Breast epithelium (tissue), 3 donors: Measurements from ENCODE around the gene KIF21B.
"Not testable (repeated sequence)": the region's sequence is repeated elsewhere in the genome, so short reads cannot be mapped to it uniquely, and the experiment has no call there.

Source experiments
- CTCF ChIP-seq, 3 donors: fragments of 450-650 bp; IDR thresholded peaks; one replicate each; pipeline ENCODE4 v1.5.1; 2016 to 2017; ENCODE audit warnings: antibody characterized with exemption in 3 of 3, mild to moderate bottlenecking in 3 of 3, moderate library complexity in 3 of 3
- POLR2A ChIP-seq: fragments of 450-650 bp; IDR thresholded peaks from one replicate; pipeline ENCODE4 v1.6.1; 2016; ENCODE audit warnings: antibody characterized with exemption, mild to moderate bottlenecking, moderate library complexity
- POLR2AphosphoS5 ChIP-seq, 3 donors: sonication (generic); formaldehyde crosslinking; IDR thresholded peaks; one replicate each; pipeline ENCODE4 v1.6.1; 2017; ENCODE audit warnings: antibody characterized with exemption in 3 of 3

- not testable (repeated sequence) for TF ChIP-seq POLR2AphosphoS5 (IDR thresholded peaks at IDR 0.05); CTCF (IDR thresholded peaks at IDR 0.05); POLR2A
Measured at GRCh38 chr1:200963888-200964287, 59.6 kb downstream of the KIF21B start.
